Endothelial cell of umbilical vein (primary cell): Measurements from ENCODE around the gene CEP55.
A peak's percentile ranks its signal among the peaks of the same experiment; 100 is the strongest.

Experiments
- CTCF ChIP-seq, 2 donors: IDR thresholded peaks; 1 replicate in 1 of 2; 2 replicates in 1 of 2; pipeline ENCODE4 v1.5.1; 2011; ENCODE audit warnings: low read length in 2 of 2, mild to moderate bottlenecking in 2 of 2, moderate library complexity in 2 of 2, control low read depth in 1 of 2, inconsistent platforms in 1 of 2, low read depth in 1 of 2; ENCODE audit not compliant: insufficient read depth in 1 of 2; ENCODE audit errors: extremely low read depth in 1 of 2
- EZH2 ChIP-seq: IDR thresholded peaks from 2 replicates; pipeline ENCODE4 v1.6.1; 2012; ENCODE audit warnings: borderline replicate concordance, low read depth, mild to moderate bottlenecking, moderate library complexity, low read length, inconsistent platforms; ENCODE audit not compliant: severe bottlenecking

- TF ChIP-seq EZH2 (no peak), CTCF (IDR thresholded peaks at IDR 0.05; ENCODE audit: extremely low read depth in 1 of 2, insufficient read depth in 1 of 2, low read depth in 1 of 2, low read length in 2 of 2) (peak; percentile 89 to 97)
These were observed 45.3 kb downstream of the CEP55 start for GRCh38 chr10:93541402-93542357.
